Thoracic aorta (tissue), 2 donors: ENCODE measurements around the gene EEA1. TPM values are rescaled to one million over a fixed set of nuclear protein-coding genes. Genes with fewer than 3 reads are reported as not detected.

Experiments
- ATAC-seq: fragments of 150-250 bp; one replicate; pipeline ENCODE4 v1.8.0; 2017; ENCODE audit warnings: low read depth; ENCODE audit not compliant: insufficient number of reproducible peaks, low FRiP score
- DNase-seq: peaks from one replicate; pipeline ENCODE4 v3.0.0-alpha.2; 2020; ENCODE audit warnings: low spot score
- H3K27ac ChIP-seq, 2 donors: fragments of 200-600 bp; sonication (generic); 1 replicate in 1 of 2; 2 replicates in 1 of 2; pipeline ENCODE4 v1.5.1; 2016; ENCODE audit warnings: mild to moderate bottlenecking in 2 of 2, moderate library complexity in 2 of 2
- H3K27me3 ChIP-seq: fragments of 200-600 bp; sonication (generic); replicated peaks from 2 replicates; pipeline ENCODE4 v1.6.0; 2016; ENCODE audit warnings: mild to moderate bottlenecking; ENCODE audit not compliant: insufficient read depth
- H3K36me3 ChIP-seq: fragments of 200-600 bp; sonication (generic); one replicate; pipeline ENCODE4 v1.5.1; 2016
- H3K4me1 ChIP-seq, 2 donors: fragments of 200-600 bp; sonication (generic); 1 replicate in 1 of 2; 2 replicates in 1 of 2; pipeline versions ENCODE4 v1.5.1 to v1.6.0; 2016; ENCODE audit warnings: low read depth in 2 of 2, mild to moderate bottlenecking in 1 of 2; ENCODE audit not compliant: control insufficient read depth in 1 of 2
- H3K4me3 ChIP-seq: fragments of 200-600 bp; sonication (generic); 2 replicates; pipeline ENCODE4 v1.5.1; 2016; ENCODE audit warnings: mild to moderate bottlenecking
- H3K9me3 ChIP-seq: fragments of 200-600 bp; sonication (generic); 2 replicates; pipeline ENCODE4 v1.5.1; 2016
- CTCF ChIP-seq: fragments of 200-600 bp; sonication (generic); IDR thresholded peaks from one replicate; pipeline ENCODE4 v1.5.1; 2019; ENCODE audit warnings: antibody characterized with exemption
- total RNA-seq, 2 donors: library from RNA; depleted of rRNA; stranded (reverse); fragments of >200 nt; gene quantifications; one replicate each; pipeline versions ENCODE4 v1.1.0 to v1.2.3, GENCODE V29; 2016

EEA1 gene
- total RNA-seq, 2 donors from 2014 or later = 19.1 to 40.1 TPM

DNA sequence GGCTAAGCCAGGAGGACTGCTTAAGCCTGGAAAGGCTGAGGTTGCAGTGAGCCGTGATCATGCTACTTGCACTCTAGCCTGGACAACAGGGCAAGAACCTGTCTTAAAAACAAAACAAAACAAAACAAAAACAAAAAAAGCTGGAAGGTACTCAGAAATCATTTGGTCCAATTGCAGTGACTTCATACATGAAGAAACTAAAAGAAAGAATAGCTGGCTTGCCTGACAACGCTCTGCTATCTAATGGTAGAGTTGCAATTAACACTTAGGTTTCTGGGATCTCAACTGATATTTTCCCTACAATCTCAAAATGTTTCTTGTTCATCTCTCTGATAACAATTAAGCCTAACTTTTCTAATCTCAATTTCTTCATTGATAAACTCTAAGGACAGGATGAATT lies 13.7 kb downstream of the EEA1 start:
- no peaks in the 10 kb centered on the region for H3K27me3 ChIP-seq
- no peak overlapping the region for H3K4me3 ChIP-seq
- ATAC-seq = no peak
- H3K36me3 ChIP-seq = no peaks in the 10 kb centered on the region
- no peak for DNase-seq
- peaks cover 3 to 4% of the 10 kb centered on the region in 2 donors for H3K4me1 ChIP-seq
- no peaks in the 10 kb centered on the region for H3K9me3 ChIP-seq
- no peak overlapping the region for H3K27ac ChIP-seq
- TF ChIP-seq CTCF = no peak

DNA sequence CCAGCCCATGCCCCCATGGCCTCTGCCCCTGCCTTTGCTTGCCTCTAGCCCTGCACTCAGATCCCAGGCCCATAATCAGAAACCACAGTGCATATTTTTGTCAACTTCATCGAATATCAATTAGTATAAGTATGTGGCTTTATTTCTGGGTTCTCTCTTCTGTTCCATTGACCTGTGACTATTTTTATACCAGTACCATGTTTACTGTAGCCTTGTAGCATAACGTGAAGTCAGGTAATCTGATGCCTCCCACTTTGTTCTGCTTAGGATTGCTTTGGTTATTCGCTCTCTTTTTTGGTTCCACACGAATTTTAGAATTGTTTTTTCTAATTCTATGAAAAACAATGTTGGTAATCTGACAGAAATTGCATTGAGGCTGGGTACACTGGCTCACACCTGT lies 14.9 kb downstream of the EEA1 start:
- no peak for TF ChIP-seq CTCF
- no peak overlapping the region for H3K4me3 ChIP-seq
- peaks cover 3 to 4% of the 10 kb centered on the region in 2 donors for H3K4me1 ChIP-seq
- DNase-seq (no peak), ATAC-seq (no peak)
- no peaks in the 10 kb centered on the region for H3K27me3 ChIP-seq
- no peaks in the 10 kb centered on the region for H3K9me3 ChIP-seq
- H3K36me3 ChIP-seq = no peaks in the 10 kb centered on the region
- no peak overlapping the region for H3K27ac ChIP-seq

DNA sequence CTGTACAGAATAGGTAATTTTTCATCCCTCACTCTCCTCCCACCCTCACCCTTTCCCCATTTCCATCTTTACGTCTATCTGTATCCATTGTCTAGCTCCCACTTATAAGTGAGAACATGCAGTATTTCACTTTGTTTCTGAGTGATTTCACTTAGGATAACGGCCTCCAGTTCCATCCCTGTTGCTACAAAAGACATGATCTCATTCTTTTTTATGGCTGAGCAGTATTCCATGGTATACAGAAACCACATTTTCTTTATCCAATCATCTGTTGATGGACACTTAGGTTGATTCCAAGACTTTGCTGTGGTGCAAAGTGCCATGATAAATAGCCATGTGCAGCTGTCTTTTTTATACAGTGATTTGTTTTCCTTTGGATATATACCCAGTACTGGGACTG lies 16.4 kb downstream of the EEA1 start:
- no peak for ATAC-seq
- Histone ChIP-seq H3K4me1 (peaks cover 3 to 4% of the 10 kb centered on the region in 2 donors), H3K27me3 (no peaks in the 10 kb centered on the region), H3K27ac (no peak overlapping the region), H3K4me3 (no peak overlapping the region), H3K36me3 (no peaks in the 10 kb centered on the region), H3K9me3 (no peaks in the 10 kb centered on the region)
- DNase-seq = no peak
- no peak for TF ChIP-seq CTCF

DNA sequence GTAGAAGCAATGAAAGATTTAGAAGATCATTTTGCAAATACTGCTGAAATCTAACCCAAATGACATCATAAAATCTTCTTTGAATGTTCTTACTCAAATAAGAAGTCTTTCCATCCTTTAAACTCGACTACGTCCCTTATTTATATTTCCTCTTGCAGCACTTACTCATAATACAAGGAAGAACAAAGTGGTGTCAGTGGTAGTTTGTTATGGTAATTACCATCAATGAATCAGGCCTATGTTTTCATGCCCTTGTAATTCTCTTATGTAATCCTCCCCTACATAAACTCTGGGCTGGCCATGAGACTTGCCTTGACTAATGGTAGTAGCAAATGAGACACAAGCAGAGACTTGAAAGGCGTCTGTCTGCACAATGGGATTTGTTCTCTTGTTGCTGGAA lies 17.0 kb downstream of the EEA1 start:
- DNase-seq = no peak
- Histone ChIP-seq H3K27me3 (no peaks in the 10 kb centered on the region), H3K4me1 (peaks cover 3 to 4% of the 10 kb centered on the region in 2 donors), H3K9me3 (no peaks in the 10 kb centered on the region), H3K27ac (no peak overlapping the region), H3K36me3 (no peaks in the 10 kb centered on the region), H3K4me3 (no peak overlapping the region)
- TF ChIP-seq CTCF = no peak
- ATAC-seq = no peak

DNA sequence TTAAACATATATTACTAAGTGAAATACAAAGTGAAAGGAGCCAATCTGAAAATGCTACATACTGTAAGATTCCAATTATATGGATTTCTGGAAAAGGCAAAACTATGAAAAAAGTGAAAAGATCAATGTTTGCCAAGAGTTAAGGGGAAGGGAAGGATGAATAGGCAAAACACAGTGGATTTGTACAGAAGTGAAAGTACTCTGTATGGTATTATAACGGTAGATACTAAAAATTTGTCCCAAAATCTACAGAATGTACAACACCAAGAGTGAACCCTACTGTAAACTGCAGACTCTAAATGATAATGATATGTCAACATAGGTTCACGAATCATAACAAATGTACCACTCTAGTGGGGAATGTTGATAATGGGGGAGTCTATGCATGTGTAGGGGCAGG lies 17.8 kb downstream of the EEA1 start:
- Histone ChIP-seq H3K4me1 (peaks cover 3 to 4% of the 10 kb centered on the region in 2 donors), H3K36me3 (no peaks in the 10 kb centered on the region), H3K27me3 (no peaks in the 10 kb centered on the region), H3K9me3 (no peaks in the 10 kb centered on the region), H3K4me3 (no peak overlapping the region), H3K27ac (no peak overlapping the region)
- ATAC-seq (no peak), DNase-seq (no peak)
- TF ChIP-seq CTCF = no peak
